Sigmoid colon (tissue), 7 donors: ENCODE data around the gene ODF4. TPM values are rescaled to one million over a fixed set of nuclear protein-coding genes. Genes with fewer than 3 reads are reported as not detected.

ENCODE experiments used
- DNase-seq: peaks from one replicate; pipeline ENCODE4 v3.0.0-alpha.2; 2019
- H3K27ac ChIP-seq, 4 donors: fragments of 200-600 bp; sonication (generic); one replicate each; pipeline ENCODE4 v1.5.1; 2016 to 2019; ENCODE audit warnings: mild to moderate bottlenecking in 1 of 4
- H3K27me3 ChIP-seq, 3 donors: fragments of 200-600 bp; sonication (generic); one replicate each; pipeline ENCODE4 v1.5.1; 2019; ENCODE audit warnings: mild to moderate bottlenecking in 1 of 3
- H3K36me3 ChIP-seq, 4 donors: fragments of 200-600 bp; sonication (generic); one replicate each; pipeline ENCODE4 v1.5.1; 2016 to 2019
- H3K4me1 ChIP-seq, 4 donors: fragments of 200-600 bp; sonication (generic); one replicate each; pipeline ENCODE4 v1.5.1; 2017 to 2019
- H3K4me3 ChIP-seq, 4 donors: fragments of 200-600 bp; sonication (generic); one replicate each; pipeline ENCODE4 v1.5.1; 2017 to 2019; ENCODE audit warnings: mild to moderate bottlenecking in 2 of 4, moderate library complexity in 1 of 4
- H3K9me3 ChIP-seq, 4 donors: fragments of 200-600 bp in 3 of 4; sonication (generic) in 3 of 4; one replicate each; pipeline versions ENCODE4 v1.5.1 to v1.6.1; 2013 to 2019
- EP300 ChIP-seq, 4 donors: sonication (generic); formaldehyde crosslinking; IDR thresholded peaks; one replicate each; pipeline ENCODE4 v1.6.1; 2017; ENCODE audit warnings: antibody characterized with exemption in 4 of 4
- POLR2A ChIP-seq, 2 donors: fragments of 450-650 bp; IDR thresholded peaks; one replicate each; pipeline ENCODE4 v1.6.1; 2016; ENCODE audit warnings: antibody characterized with exemption in 2 of 2, mild to moderate bottlenecking in 2 of 2, moderate library complexity in 2 of 2
- POLR2AphosphoS5 ChIP-seq, 4 donors: sonication (generic); formaldehyde crosslinking; IDR thresholded peaks; one replicate each; pipeline ENCODE4 v1.6.1; 2017; ENCODE audit warnings: antibody characterized with exemption in 4 of 4
- WGBS, 2 donors: extraction: QIAGEN DNeasy Blood & Tissue Kit; methylation state at CpG; one replicate each; pipeline ENCODE4 v1.1.7; 2013; 5-methylcytosine and 5-hydroxymethylcytosine counted together
- intact Hi-C: fragments of 100-400 bp; cut with DNase I; formaldehyde crosslinking; loops from one replicate; pipeline ENCODE4 v1.15.1; 2023
- polyA plus RNA-seq, 3 donors: library from polyadenylated mRNA; stranded (reverse); fragments of 200-250 nt; gene quantifications; one replicate each; pipeline ENCODE4 v1.2.3, GENCODE V29; 2013
- total RNA-seq, 4 donors: library from RNA; depleted of rRNA; stranded (reverse); fragments of >200 nt; gene quantifications; one replicate each; pipeline ENCODE4 v1.1.0, GENCODE V29; 2016
- TF ChIP-seq, protein P1 (sequence below), 4 experiments: fragments of 450-650 bp in 3 of 4; fragments of 200-600 bp in 1 of 4; IDR thresholded peaks; one replicate each; pipeline ENCODE4 v1.5.1; 2016 to 2019; ENCODE audit warnings: antibody characterized with exemption in 4 of 4, mild to moderate bottlenecking in 3 of 4, moderate library complexity in 2 of 4
- donor health status: healthy with polysubstance abuse.
- donor health status: Bipolar disorder and iron deficiency.
- donor health status: healthy.

Gene ODF4
- total and polyA plus RNA-seq, 7 donors, result not detected

DNA sequence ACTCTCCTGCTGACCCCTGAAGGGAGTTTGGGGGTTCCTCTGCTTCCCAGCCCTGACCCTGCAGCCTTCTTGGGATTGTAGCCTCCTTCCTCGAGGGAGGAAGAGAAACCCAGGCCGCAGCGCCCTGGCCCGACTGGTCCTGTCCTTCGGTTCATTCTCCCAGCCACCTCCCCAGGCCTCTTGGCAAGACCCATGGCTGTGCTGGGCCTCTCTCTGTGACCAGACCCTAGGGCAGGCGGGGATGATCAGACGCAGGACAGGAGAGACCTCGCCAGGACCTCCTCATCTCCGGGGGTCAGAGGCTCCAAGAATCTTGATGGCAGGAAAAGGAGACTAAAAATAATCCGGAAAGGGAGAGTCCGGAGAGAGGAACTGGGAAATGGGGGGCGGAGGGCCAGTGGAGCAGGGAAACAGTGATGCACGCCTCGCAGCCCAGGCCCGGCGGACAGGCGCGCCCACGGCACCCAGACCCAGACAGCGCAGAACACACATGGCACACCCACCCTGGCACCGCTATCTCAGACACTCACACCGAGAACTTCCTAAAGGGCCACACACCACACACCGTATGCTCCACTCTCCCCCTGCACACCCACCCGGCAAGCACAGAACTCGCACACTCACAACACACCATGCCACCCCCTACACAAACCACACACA, 28.4 kb upstream of the ODF4 start:
- WGBS, 2 donors, result 77 to 82% methylated on average over 25 of the region's 25 CpGs
- Histone ChIP-seq H3K4me3 (peak overlapping the region in 3 of 4 donors; percentile 5 to 23 (median 13)), H3K4me1 (no peaks in the 10 kb centered on the region), H3K27ac (peak overlapping the region in 3 of 4 donors; percentile 17 to 60 (median 42)), H3K36me3 (no peaks in the 10 kb centered on the region), H3K27me3 (peaks cover 12 to 42% (median 36%) of the 10 kb centered on the region in 3 donors), H3K9me3 (no peaks in the 10 kb centered on the region)
- DNase-seq, result no peak
- intact Hi-C loops, result no loop called here
- TF ChIP-seq POLR2AphosphoS5 (IDR thresholded peaks at IDR 0.05) (no peak), POLR2A (IDR thresholded peaks at IDR 0.05) (no peak), EP300 (IDR thresholded peaks at IDR 0.05) (no peak)
- TF ChIP-seq, protein P1, sequence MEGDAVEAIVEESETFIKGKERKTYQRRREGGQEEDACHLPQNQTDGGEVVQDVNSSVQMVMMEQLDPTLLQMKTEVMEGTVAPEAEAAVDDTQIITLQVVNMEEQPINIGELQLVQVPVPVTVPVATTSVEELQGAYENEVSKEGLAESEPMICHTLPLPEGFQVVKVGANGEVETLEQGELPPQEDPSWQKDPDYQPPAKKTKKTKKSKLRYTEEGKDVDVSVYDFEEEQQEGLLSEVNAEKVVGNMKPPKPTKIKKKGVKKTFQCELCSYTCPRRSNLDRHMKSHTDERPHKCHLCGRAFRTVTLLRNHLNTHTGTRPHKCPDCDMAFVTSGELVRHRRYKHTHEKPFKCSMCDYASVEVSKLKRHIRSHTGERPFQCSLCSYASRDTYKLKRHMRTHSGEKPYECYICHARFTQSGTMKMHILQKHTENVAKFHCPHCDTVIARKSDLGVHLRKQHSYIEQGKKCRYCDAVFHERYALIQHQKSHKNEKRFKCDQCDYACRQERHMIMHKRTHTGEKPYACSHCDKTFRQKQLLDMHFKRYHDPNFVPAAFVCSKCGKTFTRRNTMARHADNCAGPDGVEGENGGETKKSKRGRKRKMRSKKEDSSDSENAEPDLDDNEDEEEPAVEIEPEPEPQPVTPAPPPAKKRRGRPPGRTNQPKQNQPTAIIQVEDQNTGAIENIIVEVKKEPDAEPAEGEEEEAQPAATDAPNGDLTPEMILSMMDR (IDR thresholded peaks at IDR 0.05), result no peak

- Histone ChIP-seq H3K4me1 (no peaks in the 10 kb centered on the region), H3K27ac (no peak overlapping the region), H3K4me3 (no peak overlapping the region), H3K9me3 (no peaks in the 10 kb centered on the region), H3K27me3 (peaks cover 12 to 52% (median 46%) of the 10 kb centered on the region in 3 donors), H3K36me3 (no peaks in the 10 kb centered on the region)
- TF ChIP-seq EP300 (IDR thresholded peaks at IDR 0.05), result no peak
- TF ChIP-seq POLR2A (IDR thresholded peaks at IDR 0.05), result no peak
- TF ChIP-seq, protein P1 (IDR thresholded peaks at IDR 0.05), result no peak
- no peak for TF ChIP-seq POLR2AphosphoS5 (IDR thresholded peaks at IDR 0.05)
- DNase-seq, result no peak
- intact Hi-C loops, result no loop called here
- 69 to 83% methylated on average over 13 of the region's 13 CpGs for WGBS, 2 donors
Measured at GRCh38 chr17:8312251-8312650, 27.4 kb upstream of the ODF4 start.

- whole genome bisulfite sequencing, 2 donors, result 62 to 76% methylated on average over 16 of the region's 16 CpGs
- H3K4me3 ChIP-seq, result no peak overlapping the region
Measured at GRCh38 chr17:8312726-8313600, 26.7 kb upstream of the ODF4 start.

GRCh38 chr17:8314797-8315763, 24.6 kb upstream of the ODF4 start:
- intact Hi-C loops, result no loop called here
- Histone ChIP-seq H3K36me3 (no peaks in the 10 kb centered on the region), H3K27ac (no peak overlapping the region), H3K4me3 (no peak overlapping the region), H3K4me1 (no peaks in the 10 kb centered on the region), H3K9me3 (no peaks in the 10 kb centered on the region), H3K27me3 (peaks cover 12 to 62% (median 49%) of the 10 kb centered on the region in 3 donors)
- 14 to 31% methylated on average over 29 of the region's 29 CpGs for WGBS, 2 donors
- no peak for TF ChIP-seq EP300 (IDR thresholded peaks at IDR 0.05)
- no peak for TF ChIP-seq POLR2A (IDR thresholded peaks at IDR 0.05)
- TF ChIP-seq, protein P1 (IDR thresholded peaks at IDR 0.05), result no peak
- TF ChIP-seq POLR2AphosphoS5 (IDR thresholded peaks at IDR 0.05), result no peak
- no peak for DNase-seq

More at GRCh38 chr17:8312726-8313600, 26.7 kb upstream of the ODF4 start:
- Histone ChIP-seq H3K4me1 (no peaks in the 10 kb centered on the region), H3K27me3 (peaks cover 12 to 57% (median 49%) of the 10 kb centered on the region in 3 donors), H3K27ac (no peak overlapping the region), H3K36me3 (no peaks in the 10 kb centered on the region), H3K9me3 (no peaks in the 10 kb centered on the region)
- no peak for TF ChIP-seq POLR2A (IDR thresholded peaks at IDR 0.05)
- TF ChIP-seq, protein P1 (IDR thresholded peaks at IDR 0.05), result no peak
- TF ChIP-seq POLR2AphosphoS5 (IDR thresholded peaks at IDR 0.05), result no peak
- no peak for TF ChIP-seq EP300 (IDR thresholded peaks at IDR 0.05)
- intact Hi-C loops, result no loop called here
- no peak for DNase-seq
